Body of pancreas (tissue), 4 donors: ENCODE measurements around the gene RNASE12.

Source experiments
- POLR2A ChIP-seq, 3 donors: fragments of 450-650 bp; IDR thresholded peaks; one replicate each; pipeline ENCODE4 v1.6.1; 2016; ENCODE audit warnings: antibody characterized with exemption in 3 of 3, mild to moderate bottlenecking in 2 of 3
- TF ChIP-seq, protein P1 (sequence below), 7 experiments: fragments of 450-650 bp in 4 of 7; fragments of 200-600 bp in 3 of 7; sonication (generic) in 3 of 7; IDR thresholded peaks; one replicate each; pipeline ENCODE4 v1.5.1; 2016 to 2019; ENCODE audit warnings: antibody characterized with exemption in 7 of 7

GRCh38 chr14:20578325-20578724 is 12.9 kb downstream of the RNASE12 start:
- TF ChIP-seq, protein P1, sequence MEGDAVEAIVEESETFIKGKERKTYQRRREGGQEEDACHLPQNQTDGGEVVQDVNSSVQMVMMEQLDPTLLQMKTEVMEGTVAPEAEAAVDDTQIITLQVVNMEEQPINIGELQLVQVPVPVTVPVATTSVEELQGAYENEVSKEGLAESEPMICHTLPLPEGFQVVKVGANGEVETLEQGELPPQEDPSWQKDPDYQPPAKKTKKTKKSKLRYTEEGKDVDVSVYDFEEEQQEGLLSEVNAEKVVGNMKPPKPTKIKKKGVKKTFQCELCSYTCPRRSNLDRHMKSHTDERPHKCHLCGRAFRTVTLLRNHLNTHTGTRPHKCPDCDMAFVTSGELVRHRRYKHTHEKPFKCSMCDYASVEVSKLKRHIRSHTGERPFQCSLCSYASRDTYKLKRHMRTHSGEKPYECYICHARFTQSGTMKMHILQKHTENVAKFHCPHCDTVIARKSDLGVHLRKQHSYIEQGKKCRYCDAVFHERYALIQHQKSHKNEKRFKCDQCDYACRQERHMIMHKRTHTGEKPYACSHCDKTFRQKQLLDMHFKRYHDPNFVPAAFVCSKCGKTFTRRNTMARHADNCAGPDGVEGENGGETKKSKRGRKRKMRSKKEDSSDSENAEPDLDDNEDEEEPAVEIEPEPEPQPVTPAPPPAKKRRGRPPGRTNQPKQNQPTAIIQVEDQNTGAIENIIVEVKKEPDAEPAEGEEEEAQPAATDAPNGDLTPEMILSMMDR (IDR thresholded peaks at IDR 0.05): no peak
- no peak for TF ChIP-seq POLR2A (IDR thresholded peaks at IDR 0.05)
